SK-N-SH treated with all-trans-retinoic acid at 6 μM for 48 hours (cell line): ENCODE data around the gene B3GNT7.

Experiments
- BACH2 ChIP-seq: fragments of 250-450 bp; sonication (Bioruptor Pico); IDR thresholded peaks from 2 replicates; pipeline ENCODE4 v1.9.0; 2021; ENCODE audit warnings: mild to moderate bottlenecking, borderline replicate concordance
- TOX ChIP-seq: fragments of 250-450 bp; sonication (Bioruptor Pico); IDR thresholded peaks from 2 replicates; pipeline ENCODE4 v1.8.0; 2021; ENCODE audit warnings: mild to moderate bottlenecking, moderate library complexity, borderline replicate concordance

DNA sequence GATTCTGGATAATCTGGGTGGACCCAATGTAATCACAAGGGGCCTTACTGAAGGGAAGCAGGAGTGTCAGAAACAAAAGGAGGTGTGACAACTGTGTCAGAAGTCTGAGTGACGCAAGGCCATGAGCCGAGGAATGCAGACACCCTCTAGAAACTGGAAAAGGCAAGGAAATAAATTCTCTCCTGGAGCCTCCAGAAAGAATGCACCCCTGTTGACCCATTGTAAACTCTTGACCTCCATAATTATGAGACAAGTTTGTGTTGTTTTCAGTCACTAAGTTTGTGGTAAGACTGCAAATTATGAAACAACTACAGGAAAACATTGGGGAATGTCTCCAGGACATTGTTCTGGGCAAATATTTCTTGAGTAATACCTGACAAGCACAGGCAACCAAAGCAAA, 47.3 kb upstream of the B3GNT7 start:
- TF ChIP-seq BACH2 (CRISPR knock-in tag), result no peak
- no peak for TF ChIP-seq TOX (CRISPR knock-in tag)
